Kidney glomerular epithelial cell (primary cell): ENCODE results near the gene DMRTC1.
"Not testable (repeated sequence)": the region's sequence is repeated elsewhere in the genome, so short reads cannot be mapped to it uniquely, and the experiment has no call there.

ENCODE experiments used
- DNase-seq: peaks from one replicate; lab custom pipeline; 2025; lab: John Stamatoyannopoulos, UW

DMRTC1 gene, protein sequence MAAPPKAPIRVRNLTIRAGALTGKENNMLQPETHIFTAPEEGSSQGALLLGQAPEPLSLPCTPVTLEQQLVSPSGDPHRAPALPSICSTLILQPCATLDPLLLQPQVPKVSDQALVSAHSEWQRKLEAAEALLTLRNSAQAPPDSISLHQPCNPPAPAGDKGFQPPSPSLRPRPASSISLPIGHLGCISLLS

DNA sequence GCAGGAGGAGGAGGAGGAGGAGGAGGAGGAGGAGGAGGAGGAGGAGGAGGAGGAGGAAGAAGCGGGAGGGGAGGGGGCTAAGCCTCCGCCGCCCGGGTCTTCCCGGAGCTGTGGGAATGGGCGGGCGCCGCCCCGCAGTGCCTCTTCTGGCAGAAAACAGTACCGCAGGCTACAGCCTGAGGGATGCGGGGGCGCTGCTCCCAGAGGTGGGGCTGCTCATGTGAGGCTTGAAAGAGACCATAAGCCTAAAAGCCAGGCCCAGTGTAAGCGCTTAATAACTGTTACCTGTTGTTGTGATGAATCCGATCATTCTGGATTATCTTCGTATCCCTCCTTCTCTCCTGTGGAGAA is at the start of gene DMRTC1:
Gene DMRTC1 (minus strand): TSS at position 19 of the 351 bp plus-strand sequence. CDS start 68,143 bp downstream, outside the sequence.
- DNase-seq: not testable (repeated sequence)

DNA sequence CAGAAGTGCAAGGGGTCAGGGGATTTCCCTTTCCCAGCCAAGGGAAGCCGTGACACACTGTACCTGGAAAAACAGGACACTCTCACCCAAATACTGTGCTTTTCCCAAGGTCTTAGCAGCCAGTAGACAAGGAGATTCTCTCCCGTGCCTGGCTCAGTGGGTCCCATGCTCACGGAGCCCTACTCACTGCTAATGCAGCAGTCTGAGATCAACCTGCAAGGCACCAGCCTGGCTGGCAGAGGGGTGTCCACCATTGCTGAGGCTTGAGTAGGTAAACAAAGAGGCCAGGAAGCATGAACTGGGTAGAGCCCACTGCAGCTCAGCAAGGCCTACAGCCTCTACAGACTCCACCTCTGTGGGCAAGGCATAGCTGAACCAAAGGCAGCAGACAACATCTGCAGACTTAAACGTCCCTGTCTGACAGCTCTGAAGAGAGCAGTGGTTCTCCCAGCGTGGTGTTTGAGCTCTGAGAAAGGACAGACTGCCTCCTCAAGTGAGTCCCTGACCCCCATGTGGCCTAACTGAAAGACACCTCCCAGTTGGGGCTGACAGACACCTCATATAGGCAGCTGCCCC is 37.3 kb upstream of the DMRTC1 start:
- not testable (repeated sequence) for DNase-seq

DNA sequence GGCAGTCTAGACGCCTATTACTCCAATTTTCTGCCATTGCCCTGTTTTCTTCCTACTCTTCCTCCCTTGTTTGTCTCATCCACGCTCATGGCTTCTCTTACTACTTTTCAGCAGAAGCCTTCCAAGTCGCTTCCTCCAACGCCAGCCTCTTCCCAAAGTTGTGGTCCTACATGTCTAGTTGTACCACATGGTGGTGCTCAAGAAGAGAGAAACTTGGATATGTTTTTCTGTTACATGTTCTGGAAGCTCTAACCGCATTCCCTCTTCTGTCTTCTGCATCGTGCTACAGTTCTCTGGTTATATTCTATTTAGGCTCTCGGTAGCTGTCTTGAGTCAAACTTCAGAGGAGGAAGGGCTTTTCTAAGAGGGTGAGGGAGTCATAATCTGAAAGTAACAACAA is 31.2 kb upstream of the DMRTC1 start:
- not testable (repeated sequence) for DNase-seq

DNA sequence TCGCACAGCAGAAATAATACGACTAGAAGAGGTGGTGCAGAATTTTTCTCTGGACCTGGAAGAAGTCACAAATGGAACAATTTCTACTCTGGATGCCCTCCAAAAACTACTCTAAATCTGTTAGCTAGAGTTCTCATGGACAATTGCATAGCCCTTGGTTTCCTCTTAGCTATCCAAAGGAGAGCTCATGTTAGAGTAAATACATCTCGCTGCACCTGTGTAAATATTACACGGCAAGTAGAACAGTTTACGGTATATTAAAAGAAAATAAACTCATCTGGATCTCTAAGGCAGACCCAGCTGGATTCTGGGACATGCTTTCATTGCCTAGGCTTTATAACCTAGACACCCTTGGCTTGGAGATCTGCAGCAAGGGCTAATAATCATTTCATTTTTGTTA is 28.2 kb upstream of the DMRTC1 start:
- not testable (repeated sequence) for DNase-seq

DNA sequence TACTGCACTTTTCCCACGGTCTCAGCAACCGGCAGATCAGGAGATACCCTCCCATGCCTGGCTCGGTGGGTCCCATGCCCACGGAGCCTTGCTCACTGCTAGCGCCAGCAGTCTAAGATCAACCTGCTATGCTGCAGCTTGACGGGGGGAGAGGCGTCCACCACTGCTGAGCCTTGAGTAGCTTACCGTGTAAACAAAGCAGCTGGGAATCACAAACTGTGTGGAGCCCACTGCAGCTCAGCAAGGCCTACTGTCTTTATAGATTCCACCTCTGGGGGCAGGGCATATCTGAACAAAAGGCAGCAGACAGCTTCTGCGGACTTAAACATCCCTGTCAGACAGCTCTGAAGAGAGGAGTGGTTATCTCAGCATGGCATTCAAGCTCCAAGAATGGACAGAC is 16.3 kb upstream of the DMRTC1 start:
- not testable (repeated sequence) for DNase-seq

DNA sequence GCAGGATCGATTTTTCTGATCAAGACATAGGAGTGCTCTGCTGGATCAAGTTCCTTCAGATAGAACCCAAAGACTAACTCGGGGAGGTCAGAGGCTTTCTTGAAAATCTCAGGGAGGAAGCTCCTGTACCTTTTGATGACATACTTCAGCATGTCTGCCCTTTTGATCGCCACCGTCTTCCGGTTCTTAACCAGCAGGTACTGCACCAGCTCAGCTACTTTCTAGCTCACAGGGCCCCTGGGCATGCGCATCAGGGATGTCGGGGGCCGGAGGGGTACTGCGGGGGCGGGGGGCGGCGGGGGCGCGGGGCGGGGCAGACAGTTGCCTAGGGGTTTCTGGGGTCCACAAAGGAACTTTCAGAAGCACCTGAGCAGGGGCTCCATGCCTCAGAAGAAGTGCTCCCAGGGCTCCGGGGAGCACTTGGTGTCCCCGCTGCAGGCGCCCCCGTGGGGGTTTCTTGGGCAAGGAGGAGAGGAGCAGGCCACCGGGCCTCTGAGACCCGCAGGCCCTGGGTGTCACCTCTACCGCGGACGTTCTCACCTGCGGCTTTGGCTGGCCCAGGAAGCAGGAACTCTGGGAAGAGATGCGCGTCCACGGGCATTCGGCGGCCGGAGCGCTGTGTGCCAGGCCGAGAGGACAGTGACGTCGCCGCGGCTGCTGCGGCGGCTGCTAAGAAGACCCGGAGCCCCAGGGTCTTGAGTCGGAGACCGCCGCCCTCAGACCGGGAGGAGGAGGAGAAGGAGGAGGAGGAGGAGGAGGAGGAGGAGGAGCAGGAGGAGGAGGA is 410 bp downstream of the DMRTC1 start:
- not testable (repeated sequence) for DNase-seq

DNA sequence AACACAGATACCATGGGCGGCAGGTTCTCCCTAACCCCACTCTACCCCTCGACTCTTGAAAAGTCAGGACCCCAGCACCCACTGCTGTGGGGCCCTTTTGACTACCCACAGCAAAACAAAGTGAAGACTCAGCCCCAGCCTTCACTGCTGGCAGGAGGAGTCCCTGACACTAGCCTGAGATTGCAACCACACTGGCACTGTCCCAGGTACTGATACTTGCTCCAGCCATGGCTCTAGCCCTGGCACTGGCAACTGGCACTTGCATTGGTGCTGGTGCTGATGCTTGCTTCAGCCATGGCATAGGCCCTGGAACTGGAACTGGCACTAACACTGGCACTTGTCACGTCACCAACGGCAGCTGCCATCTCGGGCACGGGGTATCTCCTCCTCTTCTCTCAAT is 1.4 kb downstream of the DMRTC1 start:
- DNase-seq: not testable (repeated sequence)

DNA sequence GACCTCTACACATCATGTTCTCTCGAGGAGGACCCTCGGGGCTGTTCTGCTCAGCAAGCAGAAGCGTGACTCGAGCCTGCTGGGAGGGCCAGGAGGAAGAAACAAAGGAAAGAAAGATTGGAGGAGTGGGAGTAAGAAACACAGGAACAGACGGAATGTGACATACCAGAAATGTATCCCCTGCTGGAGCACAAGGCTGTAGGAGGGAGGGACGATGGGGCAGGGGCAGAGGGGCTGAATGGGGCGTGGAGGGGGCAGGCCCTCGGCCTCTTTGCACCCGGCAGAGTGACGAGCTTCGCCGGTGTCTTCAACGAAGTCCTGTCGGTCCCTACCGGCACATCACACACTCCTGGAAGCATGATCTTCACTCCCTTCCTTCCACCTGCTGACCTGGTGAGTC is 5.7 kb downstream of the DMRTC1 start, which contains the start of gene FAM236A:
Gene FAM236A (plus strand): TSS at position 301 of the 400 bp plus-strand sequence. CDS start 57 bp downstream, at position 358.
- not testable (repeated sequence) for DNase-seq

DNA sequence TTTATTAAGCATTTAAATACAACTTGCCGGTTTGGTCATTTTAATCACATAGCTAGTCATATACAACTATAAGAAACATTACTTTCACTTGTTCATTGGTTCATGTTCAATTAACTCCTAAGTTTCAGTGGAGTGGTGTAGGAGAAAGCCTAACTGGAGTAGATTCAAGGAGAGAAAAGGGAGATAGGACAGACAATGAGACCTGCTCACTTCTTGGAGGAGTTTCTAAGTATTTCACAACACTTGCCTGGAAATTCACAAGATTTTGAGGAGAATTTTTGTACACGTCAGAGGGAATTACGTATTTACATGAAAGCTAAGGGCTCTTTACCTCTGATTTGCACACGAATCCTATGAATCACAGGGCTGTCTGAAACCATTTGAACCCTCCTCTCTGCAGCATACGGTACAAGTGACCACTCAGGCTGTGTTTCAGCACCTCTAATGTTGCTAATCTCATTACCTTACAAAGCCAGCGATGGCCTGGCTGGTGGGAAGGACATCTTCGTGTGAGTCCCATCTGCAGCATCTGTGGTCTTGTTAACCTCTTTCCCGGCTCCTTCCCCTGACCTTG is 6.7 kb downstream of the DMRTC1 start:
- not testable (repeated sequence) for DNase-seq

DNA sequence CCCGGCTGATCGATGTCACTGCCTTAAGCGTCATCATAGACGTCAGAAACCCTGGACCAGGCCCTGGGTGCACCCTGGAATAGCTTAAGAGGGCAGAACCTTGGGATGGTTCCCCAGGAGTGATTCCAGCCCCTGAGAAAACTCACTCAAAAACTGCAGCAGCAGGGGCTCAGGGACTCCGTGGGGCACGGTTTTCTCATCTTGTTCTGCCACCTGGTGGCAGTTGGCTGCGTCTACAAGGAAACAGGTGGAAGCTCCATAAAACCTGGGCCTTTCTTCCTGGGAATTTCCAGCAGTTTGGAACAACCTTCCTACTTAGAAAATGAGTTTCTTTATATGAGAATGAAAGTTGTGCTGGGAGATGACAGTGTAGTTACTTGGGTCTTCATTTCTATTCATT is 7.2 kb downstream of the DMRTC1 start:
- not testable (repeated sequence) for DNase-seq

DNA sequence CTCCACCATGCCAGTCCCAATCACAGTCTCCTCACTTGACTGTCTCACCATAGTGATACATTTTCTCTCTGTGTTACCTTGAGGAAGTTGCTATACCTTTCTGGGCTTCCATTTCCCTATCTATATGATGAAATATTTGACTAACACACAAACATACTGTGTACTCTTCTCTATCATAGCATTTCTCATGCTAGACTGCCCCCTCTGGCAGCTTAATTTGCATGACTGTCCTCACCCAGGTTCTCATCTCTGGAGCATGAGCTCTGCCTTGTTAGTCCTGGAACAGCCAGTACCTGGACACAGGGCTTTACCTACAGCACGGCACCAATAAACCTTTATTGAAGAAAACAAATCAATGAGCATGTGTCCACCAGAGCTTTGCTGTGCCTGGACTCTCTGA is 11.4 kb downstream of the DMRTC1 start:
- DNase-seq: not testable (repeated sequence)

DNA sequence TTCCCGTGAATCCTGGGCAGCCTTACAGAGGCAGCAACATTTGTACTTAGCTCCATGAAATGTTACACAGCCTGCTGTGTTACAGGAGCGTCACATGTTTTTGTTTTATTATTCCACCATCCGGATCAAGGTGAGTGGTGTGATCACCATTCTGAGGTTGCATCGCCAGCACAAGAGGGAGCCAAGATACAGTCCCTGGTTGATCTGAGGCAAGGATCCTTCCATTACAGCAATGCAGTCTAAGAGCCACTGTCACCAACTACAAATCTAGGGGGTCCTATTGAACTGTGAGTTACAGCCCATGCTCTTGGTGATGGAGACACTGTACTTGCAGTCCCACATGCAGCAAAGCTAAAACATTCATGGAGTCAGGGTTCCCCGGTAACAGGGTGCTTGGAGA is 27.5 kb downstream of the DMRTC1 start:
- DNase-seq: not testable (repeated sequence)

DNA sequence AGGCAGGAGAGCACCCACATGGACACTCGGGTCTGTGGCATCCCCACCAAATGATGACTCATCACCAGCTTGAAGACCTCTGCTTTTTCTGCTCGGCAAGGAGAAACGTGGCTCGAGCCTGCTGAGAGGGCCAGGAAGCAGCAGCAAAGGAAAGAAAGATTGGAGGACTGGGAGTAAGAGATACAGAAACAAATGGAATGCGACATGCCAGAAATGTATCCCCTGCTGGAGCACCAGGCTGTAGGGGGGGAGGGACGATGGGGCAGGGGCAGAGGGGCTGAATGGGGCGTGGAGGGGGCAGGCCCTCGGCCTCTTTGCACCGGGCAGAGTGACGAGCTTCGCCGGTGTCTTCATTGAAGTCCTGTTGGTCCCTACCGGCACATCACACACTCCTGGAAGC is 31.3 kb downstream of the DMRTC1 start, which contains the start of gene FAM236C:
Gene FAM236C (plus strand): TSS at position 301 of the 400 bp plus-strand sequence. CDS start 100 bp downstream, outside the sequence.
- DNase-seq: not testable (repeated sequence)

DNA sequence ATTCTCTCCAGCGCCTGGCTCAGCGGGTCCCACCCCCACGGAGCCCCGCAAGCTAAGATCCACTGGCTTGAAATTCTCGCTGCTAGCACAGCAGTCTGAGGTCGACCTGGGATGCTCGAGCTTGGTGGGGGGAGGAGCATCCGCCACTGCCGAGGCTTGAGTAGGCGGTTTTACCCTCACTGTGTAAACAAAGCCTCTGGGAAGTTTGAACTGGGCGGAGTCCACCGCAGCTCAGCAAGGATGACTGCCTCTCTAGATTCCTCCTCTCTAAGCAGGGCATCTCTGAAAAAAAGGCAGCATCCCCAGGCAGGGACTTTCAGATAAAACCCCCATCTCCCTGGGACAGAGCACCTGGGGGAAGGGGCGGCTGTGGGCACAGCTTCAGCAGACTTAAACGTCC is 53.9 kb downstream of the DMRTC1 start:
- not testable (repeated sequence) for DNase-seq

DNA sequence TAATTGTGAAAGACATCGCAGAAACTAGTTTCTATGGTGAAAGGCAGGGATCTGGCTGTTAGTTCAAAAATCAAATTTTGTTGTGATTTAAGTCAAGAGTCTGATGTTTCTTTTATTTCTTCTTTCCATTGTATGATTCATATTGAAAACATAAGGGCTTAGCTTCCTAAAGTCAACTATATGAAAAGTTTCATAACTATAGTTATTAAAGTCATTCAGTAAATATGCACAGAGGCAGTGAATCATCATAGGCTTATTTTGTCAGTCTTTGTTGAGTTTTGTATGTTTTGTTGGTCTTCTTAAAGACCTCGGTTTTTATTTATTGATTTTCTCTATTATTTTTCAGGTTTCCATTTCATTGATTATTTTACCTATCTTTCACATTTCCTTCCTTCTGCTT is 60.7 kb downstream of the DMRTC1 start:
- not testable (repeated sequence) for DNase-seq

DNA sequence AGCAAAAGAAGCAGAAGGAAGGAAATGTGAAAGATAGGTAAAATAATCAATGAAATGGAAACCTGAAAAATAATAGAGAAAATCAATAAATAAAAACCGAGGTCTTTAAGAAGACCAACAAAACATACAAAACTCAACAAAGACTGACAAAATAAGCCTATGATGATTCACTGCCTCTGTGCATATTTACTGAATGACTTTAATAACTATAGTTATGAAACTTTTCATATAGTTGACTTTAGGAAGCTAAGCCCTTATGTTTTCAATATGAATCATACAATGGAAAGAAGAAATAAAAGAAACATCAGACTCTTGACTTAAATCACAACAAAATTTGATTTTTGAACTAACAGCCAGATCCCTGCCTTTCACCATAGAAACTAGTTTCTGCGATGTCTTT is 106.1 kb downstream of the DMRTC1 start:
- DNase-seq: not testable (repeated sequence)

DNA sequence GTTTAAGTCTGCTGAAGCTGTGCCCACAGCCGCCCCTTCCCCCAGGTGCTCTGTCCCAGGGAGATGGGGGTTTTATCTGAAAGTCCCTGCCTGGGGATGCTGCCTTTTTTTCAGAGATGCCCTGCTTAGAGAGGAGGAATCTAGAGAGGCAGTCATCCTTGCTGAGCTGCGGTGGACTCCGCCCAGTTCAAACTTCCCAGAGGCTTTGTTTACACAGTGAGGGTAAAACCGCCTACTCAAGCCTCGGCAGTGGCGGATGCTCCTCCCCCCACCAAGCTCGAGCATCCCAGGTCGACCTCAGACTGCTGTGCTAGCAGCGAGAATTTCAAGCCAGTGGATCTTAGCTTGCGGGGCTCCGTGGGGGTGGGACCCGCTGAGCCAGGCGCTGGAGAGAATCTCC is 112.9 kb downstream of the DMRTC1 start:
- DNase-seq: not testable (repeated sequence)
